ENCODE measurements around the gene NCAM1.

- no peak for TF ChIP-seq YY1 (IDR thresholded peaks at IDR 0.05; ENCODE audit: extremely low read depth, insufficient replicate concordance, low read depth, low read length)
- no peak for TF ChIP-seq ZBTB33 (IDR thresholded peaks at IDR 0.05; ENCODE audit: extremely low read depth, insufficient replicate concordance, low read length)
- TF ChIP-seq REST (IDR thresholded peaks at IDR 0.05; ENCODE audit: low read depth), result no peak
- TF ChIP-seq, protein P1, sequence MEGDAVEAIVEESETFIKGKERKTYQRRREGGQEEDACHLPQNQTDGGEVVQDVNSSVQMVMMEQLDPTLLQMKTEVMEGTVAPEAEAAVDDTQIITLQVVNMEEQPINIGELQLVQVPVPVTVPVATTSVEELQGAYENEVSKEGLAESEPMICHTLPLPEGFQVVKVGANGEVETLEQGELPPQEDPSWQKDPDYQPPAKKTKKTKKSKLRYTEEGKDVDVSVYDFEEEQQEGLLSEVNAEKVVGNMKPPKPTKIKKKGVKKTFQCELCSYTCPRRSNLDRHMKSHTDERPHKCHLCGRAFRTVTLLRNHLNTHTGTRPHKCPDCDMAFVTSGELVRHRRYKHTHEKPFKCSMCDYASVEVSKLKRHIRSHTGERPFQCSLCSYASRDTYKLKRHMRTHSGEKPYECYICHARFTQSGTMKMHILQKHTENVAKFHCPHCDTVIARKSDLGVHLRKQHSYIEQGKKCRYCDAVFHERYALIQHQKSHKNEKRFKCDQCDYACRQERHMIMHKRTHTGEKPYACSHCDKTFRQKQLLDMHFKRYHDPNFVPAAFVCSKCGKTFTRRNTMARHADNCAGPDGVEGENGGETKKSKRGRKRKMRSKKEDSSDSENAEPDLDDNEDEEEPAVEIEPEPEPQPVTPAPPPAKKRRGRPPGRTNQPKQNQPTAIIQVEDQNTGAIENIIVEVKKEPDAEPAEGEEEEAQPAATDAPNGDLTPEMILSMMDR (IDR thresholded peaks at IDR 0.05 in 2 of 3, conservative IDR thresholded peaks at IDR 0.05 in 1 of 3; ENCODE audit: borderline replicate concordance in 1 of 3, insufficient read depth in 1 of 3, low read depth in 2 of 3, low read length in 2 of 3), result no peak
- no peak for TF ChIP-seq ZNF274 (IDR thresholded peaks at IDR 0.05; ENCODE audit: low read depth, low read length)
- no peak for TF ChIP-seq POLR2A (IDR thresholded peaks at IDR 0.05; ENCODE audit: borderline replicate concordance, extremely low read depth, insufficient read depth, insufficient read length)
- no peak for TF ChIP-seq FOSL1 (IDR thresholded peaks at IDR 0.05; ENCODE audit: low read depth)
- TF ChIP-seq POLR2AphosphoS5 (IDR thresholded peaks at IDR 0.05; ENCODE audit: low read depth, low read length), result no peak
- no peak for TF ChIP-seq CEBPB (IDR thresholded peaks at IDR 0.05; ENCODE audit: low read depth)
- no peak for TF ChIP-seq SIN3A (IDR thresholded peaks at IDR 0.05; ENCODE audit: low read depth)
- TF ChIP-seq EZH2 (IDR thresholded peaks at IDR 0.05), result no peak
- no peak for TF ChIP-seq ZFX (IDR thresholded peaks at IDR 0.05)
- TF ChIP-seq ELF1 (IDR thresholded peaks at IDR 0.05; ENCODE audit: borderline replicate concordance, low read depth), result no peak
- no peak for TF ChIP-seq SP1 (IDR thresholded peaks at IDR 0.05; ENCODE audit: low read depth)
These were observed 40.5 kb downstream of the NCAM1 start for GRCh38 chr11:113001709-113002108.
